ENCODE results near the gene RAB23. TPM values are rescaled to one million over a fixed set of nuclear protein-coding genes. Genes with fewer than 3 reads are reported as not detected.

The RAB23 gene
- total RNA-seq, 1 experiment from 2014 or later: 18.1 TPM

DNA sequence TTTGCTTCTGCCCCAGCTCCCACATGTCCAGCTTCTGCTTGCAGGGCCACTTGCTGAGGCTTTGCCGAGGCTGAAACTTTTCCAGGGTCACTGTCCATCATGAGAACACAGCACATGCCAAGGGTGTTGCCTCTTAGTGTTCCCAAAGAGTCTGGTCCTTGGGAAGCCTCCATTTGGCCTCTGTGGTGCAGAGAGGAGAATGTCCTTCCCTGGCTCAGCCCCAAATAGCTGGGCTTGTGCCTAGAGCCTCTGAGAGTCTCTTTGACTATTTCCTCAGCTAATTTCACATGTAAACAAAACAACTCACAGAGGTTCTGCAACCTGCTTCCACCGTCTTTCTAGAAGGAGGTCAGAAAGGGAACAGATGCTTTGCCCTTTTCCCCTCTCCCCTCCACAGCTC is 40.4 kb upstream of the RAB23 start:
- Mint-ChIP-seq H3K9me3 (no peaks in the 10 kb centered on the region), H3K36me3 (ENCODE audit: insufficient read depth in 1 of 3, low read depth in 3 of 3) (no peaks in the 10 kb centered on the region), H3K4me1 (no peaks in the 10 kb centered on the region), H3K27me3 (ENCODE audit: low read depth) (peaks cover 2% of the 10 kb centered on the region; the same call in 1 of the 2 replicates), H3K27ac (no peak overlapping the region), H3K4me3 (no peak overlapping the region)
- no peak overlapping the region for H2BK20ac ChIP-seq (ENCODE audit: low read depth, low read length, poor library complexity, severe bottlenecking)
- no peak overlapping the region for H3K4me2 ChIP-seq (ENCODE audit: insufficient read depth, insufficient read length, low read length)
- H3T11ph ChIP-seq (ENCODE audit: low read length): no peak overlapping the region
- no peak overlapping the region for H3K4ac ChIP-seq (ENCODE audit: low read depth, low read length)
- H3K4me1 ChIP-seq (ENCODE audit: insufficient read depth, low read length): no peaks in the 10 kb centered on the region
- no peak overlapping the region for H3K27ac ChIP-seq (ENCODE audit: insufficient read length, low read depth, low read length)
- no CpG with 5 or more reads among the region's 2 CpGs for WGBS (ENCODE audit: extremely low coverage, insufficient read length, low lambda C conversion rate)
- TF ChIP-seq, protein P1, sequence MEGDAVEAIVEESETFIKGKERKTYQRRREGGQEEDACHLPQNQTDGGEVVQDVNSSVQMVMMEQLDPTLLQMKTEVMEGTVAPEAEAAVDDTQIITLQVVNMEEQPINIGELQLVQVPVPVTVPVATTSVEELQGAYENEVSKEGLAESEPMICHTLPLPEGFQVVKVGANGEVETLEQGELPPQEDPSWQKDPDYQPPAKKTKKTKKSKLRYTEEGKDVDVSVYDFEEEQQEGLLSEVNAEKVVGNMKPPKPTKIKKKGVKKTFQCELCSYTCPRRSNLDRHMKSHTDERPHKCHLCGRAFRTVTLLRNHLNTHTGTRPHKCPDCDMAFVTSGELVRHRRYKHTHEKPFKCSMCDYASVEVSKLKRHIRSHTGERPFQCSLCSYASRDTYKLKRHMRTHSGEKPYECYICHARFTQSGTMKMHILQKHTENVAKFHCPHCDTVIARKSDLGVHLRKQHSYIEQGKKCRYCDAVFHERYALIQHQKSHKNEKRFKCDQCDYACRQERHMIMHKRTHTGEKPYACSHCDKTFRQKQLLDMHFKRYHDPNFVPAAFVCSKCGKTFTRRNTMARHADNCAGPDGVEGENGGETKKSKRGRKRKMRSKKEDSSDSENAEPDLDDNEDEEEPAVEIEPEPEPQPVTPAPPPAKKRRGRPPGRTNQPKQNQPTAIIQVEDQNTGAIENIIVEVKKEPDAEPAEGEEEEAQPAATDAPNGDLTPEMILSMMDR (conservative IDR thresholded peaks at IDR 0.05): no peak
- no peak overlapping the region for H4K91ac ChIP-seq (ENCODE audit: insufficient read length, low read depth, low read length)
- H3K23ac ChIP-seq (ENCODE audit: insufficient read length, low read depth, low read length): no peak overlapping the region
- no peaks in the 10 kb centered on the region for H3K27me3 ChIP-seq (ENCODE audit: insufficient read depth, low read length)
- no peaks in the 10 kb centered on the region for H4K20me1 ChIP-seq (ENCODE audit: control insufficient read depth, insufficient read depth, insufficient read length)
- no peak overlapping the region for H3K18ac ChIP-seq (ENCODE audit: insufficient read length, low read depth, low read length)
- H4K5ac ChIP-seq (ENCODE audit: insufficient read length, low read depth, low read length): no peak overlapping the region
- no peak overlapping the region for H2BK120ac ChIP-seq (ENCODE audit: low read depth, low read length, poor library complexity, severe bottlenecking)
- no peak overlapping the region for H4K8ac ChIP-seq (replicated peaks; ENCODE audit: insufficient read length, low read depth, low read length)
- no peaks in the 10 kb centered on the region for H3K23me2 ChIP-seq (ENCODE audit: insufficient read length, low read depth, low read length, poor library complexity, severe bottlenecking)
- H2AFZ ChIP-seq (ENCODE audit: low read length): no peak overlapping the region
- H2AK5ac ChIP-seq (ENCODE audit: insufficient read length, low read length): no peak overlapping the region
- no peak overlapping the region for H3K56ac ChIP-seq (ENCODE audit: insufficient read length, low read depth, low read length)
- no peak overlapping the region for H3K14ac ChIP-seq (ENCODE audit: insufficient read depth, low read length)
- H2BK5ac ChIP-seq (ENCODE audit: insufficient read length, low read length): no peak overlapping the region
- no peak overlapping the region for H3K9ac ChIP-seq (ENCODE audit: extremely low read depth, insufficient read length, low read length)
- H2BK12ac ChIP-seq (ENCODE audit: insufficient read length, low read depth, low read length): no peak overlapping the region
- no peaks in the 10 kb centered on the region for H3K9me3 ChIP-seq (ENCODE audit: control insufficient read depth, low read depth, low read length)
- no peaks in the 10 kb centered on the region for H3K79me2 ChIP-seq (ENCODE audit: insufficient read depth, low read length)
- H3K79me1 ChIP-seq (ENCODE audit: insufficient read depth, low read depth, low read length, poor library complexity, severe bottlenecking): no peaks in the 10 kb centered on the region
- no peak for DNase-seq
- no peak overlapping the region for H2BK15ac ChIP-seq (ENCODE audit: low read depth, low read length)
